ENCODE measurements around the gene ACSBG1. TPM values are rescaled to one million over a fixed set of nuclear protein-coding genes. Genes with fewer than 3 reads are reported as not detected.

Gene ACSBG1
- total RNA-seq, 3 donors from 2014 or later = 1.9 to 2.0 TPM; not detected in 1

- Histone ChIP-seq H3K27ac (no peak overlapping the region), H3K4me3 (no peak overlapping the region), H3K4me1 (no peaks in the 10 kb centered on the region), H3K36me3 (no peaks in the 10 kb centered on the region), H3K9me3 (no peaks in the 10 kb centered on the region), H3K27me3 (no peaks in the 10 kb centered on the region)
- TF ChIP-seq POLR2AphosphoS5 (IDR thresholded peaks at IDR 0.05) (no peak), POLR2A (IDR thresholded peaks at IDR 0.05) (no peak), CTCF (IDR thresholded peaks at IDR 0.05) (no peak)
- intact Hi-C loops (cut with DNase I; ENCODE audit: low total_unique reads) = no loop called here
- DNase-seq (ENCODE audit: low spot score in 2 of 2) = no peak
Measured at GRCh38 chr15:78222745-78223395, 11.5 kb downstream of the ACSBG1 start.

- DNase-seq (ENCODE audit: low spot score in 2 of 2) = no peak
- Histone ChIP-seq H3K27ac (no peak overlapping the region), H3K36me3 (no peaks in the 10 kb centered on the region), H3K27me3 (no peaks in the 10 kb centered on the region), H3K4me3 (no peak overlapping the region), H3K9me3 (no peaks in the 10 kb centered on the region), H3K4me1 (no peaks in the 10 kb centered on the region)
- intact Hi-C loops (cut with DNase I; ENCODE audit: low total_unique reads) = no loop called here
- TF ChIP-seq POLR2AphosphoS5 (IDR thresholded peaks at IDR 0.05) = no peak
- no peak for TF ChIP-seq CTCF (IDR thresholded peaks at IDR 0.05)
- TF ChIP-seq POLR2A (IDR thresholded peaks at IDR 0.05) = no peak
Measured at GRCh38 chr15:78220713-78221112, 13.7 kb downstream of the ACSBG1 start.

- Histone ChIP-seq H3K27me3 (peaks cover 0 to 3% of the 10 kb centered on the region in 2 donors), H3K4me3 (no peak overlapping the region), H3K36me3 (no peaks in the 10 kb centered on the region), H3K4me1 (no peaks in the 10 kb centered on the region), H3K9me3 (no peaks in the 10 kb centered on the region), H3K27ac (peak overlapping the region in 1 of 2 donors; percentile 38)
- peak; percentile 81 to 91 for DNase-seq (ENCODE audit: low spot score in 2 of 2)
- TF ChIP-seq POLR2AphosphoS5 (IDR thresholded peaks at IDR 0.05) (peak in 1 of 3 donors; percentile 17), POLR2A (IDR thresholded peaks at IDR 0.05) (no peak)
- intact Hi-C loops (cut with DNase I; ENCODE audit: low total_unique reads) = no loop called here
Measured at GRCh38 chr15:78216276-78217104, 17.9 kb downstream of the ACSBG1 start.

- H3K27me3 ChIP-seq = peaks cover 0 to 3% of the 10 kb centered on the region in 2 donors
- peak in 1 of 2 donors; percentile 30 for DNase-seq (ENCODE audit: low spot score in 2 of 2)
- no peaks in the 10 kb centered on the region for H3K9me3 ChIP-seq
- H3K27ac ChIP-seq = no peak overlapping the region
- no peaks in the 10 kb centered on the region for H3K4me1 ChIP-seq
- no peak overlapping the region for H3K4me3 ChIP-seq
- no peaks in the 10 kb centered on the region for H3K36me3 ChIP-seq
- no peak for TF ChIP-seq CTCF (IDR thresholded peaks at IDR 0.05)
- TF ChIP-seq POLR2AphosphoS5 (IDR thresholded peaks at IDR 0.05) = no peak
- TF ChIP-seq POLR2A (IDR thresholded peaks at IDR 0.05) = no peak
- intact Hi-C loops (cut with DNase I; ENCODE audit: low total_unique reads) = no loop called here
Measured at GRCh38 chr15:78213956-78214355, 20.4 kb downstream of the ACSBG1 start.

- intact Hi-C loops (cut with DNase I; ENCODE audit: low total_unique reads) = no loop called here
- H3K9me3 ChIP-seq = no peaks in the 10 kb centered on the region
- peaks cover 0 to 3% of the 10 kb centered on the region in 2 donors for H3K27me3 ChIP-seq
- TF ChIP-seq CTCF (IDR thresholded peaks at IDR 0.05) = no peak
- TF ChIP-seq POLR2A (IDR thresholded peaks at IDR 0.05) = no peak
- no peak for TF ChIP-seq POLR2AphosphoS5 (IDR thresholded peaks at IDR 0.05)
- no peak overlapping the region for H3K27ac ChIP-seq
- H3K4me3 ChIP-seq = no peak overlapping the region
- peak in 1 of 2 donors; percentile 47 for DNase-seq (ENCODE audit: low spot score in 2 of 2)
- no peaks in the 10 kb centered on the region for H3K36me3 ChIP-seq
- H3K4me1 ChIP-seq = no peaks in the 10 kb centered on the region
Measured at GRCh38 chr15:78213425-78213750, 21.0 kb downstream of the ACSBG1 start.

All from breast epithelium (tissue), 4 donors.